Suppressor macrophage (primary cell): ENCODE results near the gene GPT2.

ENCODE experiments used
- DNase-seq, 4 experiments: peaks; one replicate each; pipeline ENCODE4 v3.0.0-alpha.2; 2020 to 2022

Gene GPT2

DNA sequence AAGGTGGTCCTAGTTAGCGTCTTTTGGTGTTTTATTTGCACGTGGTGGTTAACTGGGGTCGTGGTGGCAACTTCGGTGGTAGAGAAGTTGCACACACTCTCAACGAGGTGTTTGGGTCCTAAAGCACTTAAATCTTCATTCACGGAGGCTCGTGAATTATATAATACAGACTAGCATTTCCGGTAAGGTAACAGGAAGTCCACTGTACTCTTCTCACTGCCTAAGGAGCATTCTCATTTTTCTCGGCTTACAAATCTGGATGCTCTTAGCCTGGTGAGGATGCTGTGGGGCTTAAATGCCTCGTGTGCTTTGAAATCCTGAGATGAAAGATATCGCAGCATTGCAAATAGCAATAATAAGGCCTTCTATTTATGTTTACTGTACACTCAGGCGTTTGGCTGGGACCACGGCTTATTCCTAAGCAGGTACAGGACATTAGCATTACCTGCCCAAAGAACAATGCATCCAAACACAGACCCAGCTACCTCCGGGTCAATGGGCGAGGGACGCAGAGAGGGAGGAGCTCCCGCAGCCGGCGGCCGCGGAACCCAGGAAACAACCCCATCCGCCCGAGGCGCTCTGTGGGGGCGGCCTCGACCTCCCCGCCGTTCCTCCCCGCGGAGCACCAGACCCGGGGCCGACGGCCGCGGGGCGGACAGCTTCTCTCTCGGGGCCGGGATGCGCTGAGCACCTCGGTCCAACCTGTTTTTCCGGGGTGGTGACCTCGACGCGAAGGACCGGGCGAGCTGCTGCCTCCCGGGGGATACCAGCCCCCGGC lies 88.5 kb downstream of the GPT2 start:
- peak; percentile 38 to 77 (median 56) for DNase-seq

DNA sequence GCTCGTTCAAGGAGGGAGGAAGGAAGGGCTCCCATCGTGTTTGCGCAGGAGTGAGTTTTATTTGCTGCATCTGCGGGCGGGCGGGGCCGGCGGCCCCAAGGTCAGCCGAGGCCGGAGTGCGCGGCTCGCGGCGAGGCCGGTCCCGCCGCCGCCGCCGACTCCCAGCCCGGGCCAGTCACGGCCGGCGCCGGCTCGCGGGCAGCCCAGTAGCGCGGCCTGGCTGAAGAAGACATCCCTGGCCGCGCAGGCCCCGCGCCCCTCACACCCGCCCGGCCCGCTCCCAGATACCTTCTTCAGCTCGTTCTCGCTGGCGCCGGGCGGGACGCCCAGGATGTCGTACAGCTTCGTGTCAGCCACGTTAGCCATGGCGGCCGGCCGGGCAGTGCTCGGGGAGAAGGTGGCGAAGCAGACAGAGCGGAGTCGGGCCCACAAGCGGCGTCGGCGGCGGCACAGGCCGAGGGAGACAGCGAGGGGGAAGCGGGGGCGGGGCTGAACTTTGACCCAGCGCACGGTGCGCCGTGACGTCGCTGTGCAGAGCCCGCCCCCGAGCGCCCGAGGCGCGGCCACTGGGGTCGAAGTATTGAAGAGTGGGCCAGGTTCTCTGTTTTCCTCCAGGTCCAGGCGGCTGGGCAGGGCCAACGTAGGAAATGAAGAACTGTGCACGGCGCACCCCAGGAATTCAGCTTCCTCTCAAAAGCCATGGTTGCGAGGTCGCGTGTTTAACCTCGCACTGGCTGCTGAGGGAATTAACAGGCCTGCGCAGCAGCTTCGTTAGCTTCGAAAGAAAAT lies 89.2 kb downstream of the GPT2 start, which contains the start of gene DNAJA2:
TSS of gene DNAJA2 (minus strand) at position 468 of the 789 bp plus-strand sequence. CDS start at position 366, 102 bp downstream.
- peak; percentile 96 to 98 (median 97) for DNase-seq

DNA sequence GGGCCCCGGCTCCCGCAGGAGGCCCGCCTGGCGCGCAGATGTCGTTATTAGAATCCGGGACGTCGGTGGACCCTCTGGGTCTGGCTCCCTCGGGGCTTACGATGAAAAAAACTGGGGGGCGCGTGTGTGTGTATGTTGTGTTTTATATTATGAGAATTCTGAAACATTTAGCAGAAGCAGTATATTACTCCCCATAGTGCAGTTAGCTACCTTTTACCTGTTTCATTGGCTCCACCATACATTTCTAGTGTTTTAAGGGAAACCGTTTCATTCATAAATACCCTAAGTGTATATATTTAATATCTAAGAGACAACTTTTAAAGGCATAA lies 89.8 kb downstream of the GPT2 start:
- no peak for DNase-seq

DNA sequence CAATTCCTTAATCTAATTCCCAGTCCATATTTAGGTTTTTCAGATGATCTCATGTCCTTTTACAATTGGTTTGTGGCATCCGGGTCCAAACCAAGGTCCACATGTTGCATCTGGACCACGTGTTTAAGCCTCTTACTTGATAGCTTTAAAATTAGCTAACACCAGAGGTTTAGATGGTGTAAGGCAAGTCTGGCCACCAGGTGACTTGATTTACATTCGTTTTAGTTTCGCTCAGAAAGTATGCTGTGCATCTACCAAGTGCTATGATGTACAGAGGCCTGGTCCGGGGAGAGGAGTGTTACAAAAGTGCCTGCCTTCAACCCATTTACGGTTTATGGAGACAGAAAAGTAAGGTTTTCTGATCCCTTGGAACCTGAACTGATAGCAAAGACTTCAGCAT lies 90.2 kb downstream of the GPT2 start:
- peak in 2 of 4 experiments; percentile 2 to 17 for DNase-seq

DNA sequence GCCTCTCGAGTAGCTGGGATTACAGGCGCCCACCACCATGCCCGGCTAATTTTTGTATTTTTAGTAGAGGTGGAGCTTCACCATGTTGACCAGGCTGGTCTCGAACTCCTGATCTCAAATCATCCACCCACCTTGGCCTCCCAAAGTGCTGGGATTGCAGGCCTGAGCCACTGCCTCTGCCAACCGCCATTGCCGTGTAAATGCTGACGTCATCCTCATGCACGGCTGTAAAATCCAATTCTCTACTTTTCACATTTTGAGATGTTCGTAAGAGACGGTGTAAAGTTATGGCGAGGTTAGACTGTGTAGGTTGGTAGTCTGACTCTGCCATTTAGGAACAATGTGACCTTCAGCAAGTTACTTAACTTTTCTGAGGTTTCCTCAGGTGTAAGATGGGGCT lies 91.0 kb downstream of the GPT2 start:
- no peak for DNase-seq

DNA sequence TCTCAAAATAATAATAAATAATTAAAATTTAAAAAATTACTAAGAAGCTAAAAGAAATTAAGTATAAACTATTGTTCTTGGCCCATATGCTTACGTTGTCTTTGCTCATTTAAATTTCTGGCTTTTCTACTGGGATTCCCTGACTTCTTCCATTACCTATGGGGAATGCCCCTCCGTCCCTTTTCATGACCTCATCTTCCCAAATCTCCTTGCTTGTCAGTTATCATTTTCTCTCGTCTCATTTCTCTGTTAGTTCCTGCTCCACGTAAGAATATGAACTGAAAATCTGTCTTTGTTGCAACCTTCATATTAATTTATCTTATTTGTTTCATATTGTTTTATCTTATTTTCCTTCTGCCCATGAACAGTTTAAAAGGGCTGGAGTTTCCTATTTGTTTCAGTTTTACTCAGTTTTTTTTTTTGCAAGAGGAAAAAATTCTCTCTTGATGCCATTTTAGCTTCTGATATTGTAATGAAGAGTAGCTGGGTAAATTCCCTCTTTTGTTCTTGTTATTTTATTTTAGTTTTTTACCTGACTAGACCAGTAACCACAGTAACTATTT lies 91.8 kb downstream of the GPT2 start:
- DNase-seq: no peak

DNA sequence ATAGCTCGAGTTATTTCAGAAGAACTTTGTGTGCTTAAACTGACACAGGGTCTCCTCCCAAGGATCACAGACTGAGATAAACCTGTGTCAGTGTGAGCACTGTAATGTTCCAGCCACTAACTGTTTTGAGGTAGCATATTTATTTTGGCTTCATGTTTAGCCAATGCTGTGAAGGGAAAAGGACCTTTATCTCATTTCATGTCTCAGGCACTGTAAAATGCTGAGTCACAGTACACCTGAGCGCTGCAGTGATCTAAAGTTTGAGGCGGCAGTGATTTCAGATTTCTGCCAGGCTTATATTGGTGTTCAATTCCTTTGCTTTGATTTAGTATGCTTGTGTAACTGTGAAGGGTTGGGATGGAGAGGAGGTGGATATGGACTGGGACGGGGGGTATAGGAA lies 92.4 kb downstream of the GPT2 start:
- no peak for DNase-seq
